ENCODE data around the gene UBE2N.
"Not testable (repeated sequence)": the region's sequence is repeated elsewhere in the genome, so short reads cannot be mapped to it uniquely, and the experiment has no call there.

The UBE2N gene

DNA sequence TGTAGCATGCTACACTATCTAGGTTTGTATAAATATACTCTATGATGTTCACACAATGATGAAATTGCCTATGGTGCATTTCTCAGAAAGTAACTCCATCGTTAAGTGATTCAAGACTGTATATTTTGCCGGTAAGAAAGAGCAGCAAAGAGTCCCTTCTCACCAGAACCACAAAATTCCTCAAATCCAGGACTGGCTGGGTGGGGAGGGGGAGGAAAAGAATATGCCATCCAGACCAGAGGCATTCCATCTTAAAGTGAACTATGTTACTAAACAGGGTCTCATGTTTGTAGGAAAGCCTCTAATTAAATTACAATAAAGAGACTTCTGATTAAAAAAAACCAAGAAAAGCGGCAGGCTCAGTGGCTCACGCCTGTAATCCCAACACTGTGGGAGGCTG lies 11.5 kb downstream of the UBE2N start:
- H3K27ac Mint-ChIP-seq = no peak overlapping the region
- DNase-seq (no peak), ATAC-seq (no peak)
- H3K4me3 Mint-ChIP-seq = no peak overlapping the region
- H3K27me3 Mint-ChIP-seq = no peaks in the 10 kb centered on the region
- H3K36me3 Mint-ChIP-seq (ENCODE audit: low read depth) = peaks cover 21% of the 10 kb centered on the region
- no peaks in the 10 kb centered on the region for H3K9me3 Mint-ChIP-seq
- peaks cover 87% of the 10 kb centered on the region for H3K4me1 Mint-ChIP-seq

DNA sequence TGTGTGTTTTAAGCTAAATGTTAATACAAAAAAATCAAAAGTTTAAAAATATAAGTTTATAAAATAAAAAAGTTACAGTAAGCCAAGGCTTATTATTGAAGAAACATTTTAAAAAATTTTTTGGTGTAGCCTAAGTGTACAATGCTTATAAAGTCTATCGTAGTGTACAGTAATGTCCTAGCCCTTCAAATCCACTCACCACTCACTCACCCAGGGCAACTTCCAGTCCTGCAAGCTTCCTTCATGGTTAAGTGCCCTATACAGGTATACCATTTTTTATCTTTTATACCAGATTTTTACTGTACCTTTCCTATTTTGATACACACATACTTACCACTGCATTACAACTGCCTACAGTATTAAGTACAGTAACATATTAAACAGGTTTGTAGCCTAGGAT lies 11.9 kb downstream of the UBE2N start:
- Mint-ChIP-seq H3K4me1 (peaks cover 87% of the 10 kb centered on the region), H3K9me3 (no peaks in the 10 kb centered on the region), H3K36me3 (ENCODE audit: low read depth) (peaks cover 21% of the 10 kb centered on the region), H3K27me3 (no peaks in the 10 kb centered on the region), H3K4me3 (no peak overlapping the region), H3K27ac (no peak overlapping the region)
- no peak for ATAC-seq
- DNase-seq = no peak

DNA sequence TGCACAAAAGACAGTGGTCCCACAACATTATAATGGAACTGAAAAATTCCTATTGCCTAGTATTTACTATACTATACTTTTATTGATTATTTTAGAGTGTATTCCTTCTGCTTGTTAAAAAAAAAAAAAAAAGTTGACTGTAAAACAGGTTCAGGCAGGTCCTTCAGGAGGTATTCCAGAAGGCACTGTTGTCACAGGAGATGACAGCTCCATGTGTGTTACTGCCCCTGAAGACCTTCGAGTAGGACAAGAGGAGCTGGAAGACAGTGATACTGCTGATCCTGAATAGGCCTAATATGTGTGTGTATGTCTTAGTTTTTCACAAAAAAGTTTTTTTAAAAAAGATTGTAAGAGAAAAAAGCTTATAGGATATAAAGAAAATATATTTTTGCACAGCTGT lies 12.3 kb downstream of the UBE2N start:
- Mint-ChIP-seq H3K27ac (no peak overlapping the region), H3K9me3 (no peaks in the 10 kb centered on the region), H3K27me3 (no peaks in the 10 kb centered on the region), H3K4me3 (no peak overlapping the region), H3K36me3 (ENCODE audit: low read depth) (peaks cover 21% of the 10 kb centered on the region), H3K4me1 (peaks cover 89% of the 10 kb centered on the region)
- DNase-seq (no peak), ATAC-seq (no peak)

DNA sequence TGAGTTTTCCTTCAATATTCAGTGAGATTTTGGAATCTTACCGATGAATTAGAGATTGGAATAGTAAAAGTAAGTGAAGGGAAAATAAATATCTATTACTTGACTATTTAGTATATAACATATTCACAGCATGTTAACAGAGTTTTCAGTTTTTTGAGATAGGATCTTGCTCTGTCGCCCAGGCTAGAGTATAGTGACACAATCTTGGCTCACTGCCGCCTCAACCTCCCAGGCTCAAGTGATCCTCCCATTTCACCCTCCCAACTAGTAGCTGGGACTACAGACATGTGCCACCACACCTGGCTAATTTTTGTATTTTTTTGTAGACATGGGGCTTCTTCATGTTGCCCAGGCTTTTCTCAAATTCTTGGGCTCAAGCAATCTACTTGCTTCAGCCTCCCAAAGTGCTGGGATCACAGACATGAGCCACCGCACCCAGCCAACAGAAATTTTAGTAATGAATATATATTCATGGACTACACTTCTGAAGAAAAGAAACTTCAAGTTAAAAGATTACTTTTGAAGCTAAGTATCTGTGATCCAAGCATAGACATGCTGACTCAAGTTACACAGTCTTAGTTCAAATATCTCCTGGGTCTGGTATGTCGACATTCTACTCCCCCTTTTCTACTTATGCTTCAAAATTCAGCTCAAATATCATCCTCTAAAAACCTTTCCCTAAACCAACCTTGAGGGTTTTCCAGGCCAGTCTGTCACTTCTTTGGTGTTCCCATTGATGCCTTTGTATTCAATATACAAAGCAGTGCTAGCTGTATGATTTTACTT lies 13.8 kb downstream of the UBE2N start:
- no peak overlapping the region for H3K4me3 Mint-ChIP-seq
- DNase-seq (no peak), ATAC-seq (no peak)
- no peak overlapping the region for H3K27ac Mint-ChIP-seq
- H3K9me3 Mint-ChIP-seq = no peaks in the 10 kb centered on the region
- H3K27me3 Mint-ChIP-seq = no peaks in the 10 kb centered on the region
- peaks cover 89% of the 10 kb centered on the region for H3K4me1 Mint-ChIP-seq
- peaks cover 18% of the 10 kb centered on the region for H3K36me3 Mint-ChIP-seq (ENCODE audit: low read depth)

DNA sequence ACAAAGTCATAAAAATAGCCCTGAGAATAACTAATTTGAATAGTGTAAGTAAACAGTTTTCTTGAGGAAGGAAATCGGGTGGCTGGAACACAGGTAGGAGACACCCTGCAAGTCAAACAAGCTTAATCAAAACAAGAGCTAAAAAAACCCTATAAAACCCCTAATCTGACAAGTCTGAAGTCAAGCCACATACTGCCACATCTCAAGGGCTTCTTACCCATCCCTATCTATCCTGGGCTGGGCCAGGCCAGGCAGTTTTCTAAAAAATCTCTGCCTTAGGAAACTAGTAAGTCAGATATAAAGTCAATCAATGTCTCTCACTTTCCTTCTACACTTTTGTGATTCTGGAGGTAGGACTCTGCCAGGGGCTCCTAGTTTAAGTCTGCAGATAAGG lies 15.3 kb downstream of the UBE2N start:
- Mint-ChIP-seq H3K27me3 (no peaks in the 10 kb centered on the region), H3K36me3 (ENCODE audit: low read depth) (peaks cover 17% of the 10 kb centered on the region), H3K9me3 (no peaks in the 10 kb centered on the region), H3K4me3 (no peak overlapping the region), H3K4me1 (peaks cover 92% of the 10 kb centered on the region), H3K27ac (peak overlapping the region; percentile 51)
- peak; percentile 37 for ATAC-seq
- DNase-seq = no peak

DNA sequence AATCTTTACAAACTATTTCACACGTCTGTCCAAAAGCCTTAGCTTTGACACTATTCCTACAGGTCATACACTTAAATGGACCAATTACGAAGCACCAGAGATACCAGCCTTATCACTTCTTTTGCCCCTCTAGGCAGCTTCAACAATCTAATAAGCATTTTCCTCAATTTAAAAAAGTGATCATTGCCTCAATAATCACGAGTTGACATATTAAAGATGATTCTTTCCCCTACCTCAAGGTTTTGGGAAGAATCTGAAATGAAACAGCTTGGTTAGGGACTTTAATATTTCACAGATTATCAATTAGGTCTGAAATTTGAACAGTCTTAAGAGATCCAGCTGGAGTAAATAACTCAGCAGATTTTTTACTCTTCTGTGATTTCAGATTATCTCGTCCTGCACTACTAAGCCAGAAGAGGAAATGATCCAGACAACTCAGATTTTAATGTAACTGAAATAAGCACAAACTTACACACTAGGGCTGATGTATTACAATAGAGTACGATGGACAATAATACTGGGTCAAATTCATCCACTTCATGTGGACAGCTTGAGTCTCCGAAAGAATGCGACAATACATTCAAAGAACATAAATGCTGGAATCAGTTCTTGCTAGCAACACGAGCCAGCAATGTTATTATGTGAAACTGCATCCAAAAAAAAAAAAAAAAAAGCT lies 15.9 kb downstream of the UBE2N start:
- H3K27ac Mint-ChIP-seq = peak overlapping the region; percentile 51
- no peak for ATAC-seq

DNA sequence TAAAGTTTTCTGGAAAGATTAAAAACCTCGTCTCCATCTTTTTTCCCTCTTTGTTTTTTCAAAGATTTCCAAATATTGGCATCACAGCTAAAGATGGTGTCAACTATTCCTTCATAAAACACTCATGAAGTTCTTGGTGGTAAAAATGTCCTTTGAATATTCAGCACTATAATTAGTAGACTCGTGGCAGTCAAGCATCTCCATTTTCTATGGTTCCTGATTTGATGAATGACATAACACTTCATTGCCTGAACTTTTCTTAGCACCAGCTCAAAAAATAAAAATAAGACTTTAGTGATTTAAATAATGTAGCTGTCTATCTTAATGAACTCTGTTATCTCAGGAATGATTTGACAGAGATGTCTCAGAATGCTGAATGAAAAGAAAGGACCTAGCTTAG lies 19.7 kb downstream of the UBE2N start:
- H3K27ac Mint-ChIP-seq = peak overlapping the region; percentile 48

More for the DNA sequence above, 15.9 kb downstream of the UBE2N start:
- Mint-ChIP-seq H3K9me3 (no peaks in the 10 kb centered on the region), H3K36me3 (ENCODE audit: low read depth) (peaks cover 14% of the 10 kb centered on the region), H3K4me3 (no peak overlapping the region), H3K4me1 (peaks cover 93% of the 10 kb centered on the region), H3K27me3 (no peaks in the 10 kb centered on the region)
- no peak for DNase-seq

DNA sequence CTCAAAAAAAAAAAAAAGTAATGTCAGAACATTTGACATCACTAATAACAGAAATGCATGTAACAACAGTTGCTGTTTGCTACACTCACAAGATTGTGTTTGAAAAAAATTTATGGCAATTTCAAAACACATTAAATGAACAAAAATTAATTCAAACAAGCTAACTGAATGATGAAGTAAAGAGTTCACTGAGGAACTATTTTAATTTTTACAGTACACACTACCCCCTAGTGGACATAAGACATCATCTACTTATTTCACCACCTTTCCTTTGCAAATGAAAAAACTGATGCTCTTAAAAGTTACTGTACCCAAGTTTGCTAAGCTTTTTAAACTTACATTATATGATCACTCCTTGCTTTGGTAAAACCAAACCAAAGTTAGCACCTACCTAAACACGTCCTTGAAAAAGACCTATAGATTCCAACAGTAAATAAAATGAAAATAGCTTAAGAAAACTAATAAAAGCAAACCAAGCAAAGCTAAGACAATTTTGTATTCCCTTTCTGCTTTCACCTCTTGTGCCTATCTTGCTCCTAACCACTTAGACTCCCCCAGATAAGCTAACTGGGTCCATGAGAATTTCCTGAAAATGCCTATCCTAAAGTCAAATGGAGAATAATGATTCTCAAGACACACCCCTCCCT lies 22.2 kb downstream of the UBE2N start:
- H3K9me3 Mint-ChIP-seq = no peaks in the 10 kb centered on the region
- no peak overlapping the region for H3K27ac Mint-ChIP-seq
- H3K36me3 Mint-ChIP-seq (ENCODE audit: low read depth) = peaks cover 11% of the 10 kb centered on the region
- ATAC-seq = no peak
- no peaks in the 10 kb centered on the region for H3K27me3 Mint-ChIP-seq
- peaks cover 93% of the 10 kb centered on the region for H3K4me1 Mint-ChIP-seq
- H3K4me3 Mint-ChIP-seq = no peak overlapping the region
- DNase-seq = no peak

More for the DNA sequence above, 19.7 kb downstream of the UBE2N start:
- Mint-ChIP-seq H3K9me3 (no peaks in the 10 kb centered on the region), H3K27me3 (no peaks in the 10 kb centered on the region), H3K4me1 (peaks cover 93% of the 10 kb centered on the region), H3K36me3 (ENCODE audit: low read depth) (peaks cover 6% of the 10 kb centered on the region), H3K4me3 (no peak overlapping the region)
- no peak for DNase-seq
- no peak for ATAC-seq

DNA sequence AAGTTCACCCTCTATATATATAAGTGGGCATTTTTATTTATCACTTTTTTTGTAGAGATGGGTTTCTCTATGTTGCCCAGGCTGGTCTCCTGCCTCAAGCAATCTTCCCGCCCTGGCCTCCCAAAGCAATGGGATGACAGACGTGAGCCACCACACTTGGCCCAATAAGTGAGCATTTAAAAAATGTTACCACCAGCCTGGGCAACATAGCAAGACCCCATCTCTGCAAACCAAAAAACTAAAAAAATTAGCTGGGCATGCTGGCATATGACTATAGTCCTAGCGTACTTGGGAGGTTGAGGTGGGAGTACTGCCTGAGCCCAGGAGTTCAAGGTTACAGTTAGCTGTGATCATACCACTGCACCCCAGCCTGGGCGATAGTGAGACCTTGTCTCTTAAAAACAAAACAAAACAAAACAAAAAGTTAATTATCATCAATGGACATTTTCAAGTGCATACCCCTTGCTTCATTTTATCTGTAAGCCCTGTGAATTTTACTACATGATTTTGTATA lies 23.7 kb downstream of the UBE2N start:
- peaks cover 90% of the 10 kb centered on the region for H3K4me1 Mint-ChIP-seq
- no peaks in the 10 kb centered on the region for H3K9me3 Mint-ChIP-seq
- H3K27me3 Mint-ChIP-seq = no peaks in the 10 kb centered on the region
- ATAC-seq (no peak), DNase-seq (no peak)
- H3K27ac Mint-ChIP-seq = peak overlapping the region; percentile 41
- H3K36me3 Mint-ChIP-seq (ENCODE audit: low read depth) = peaks cover 21% of the 10 kb centered on the region
- H3K4me3 Mint-ChIP-seq = no peak overlapping the region

DNA sequence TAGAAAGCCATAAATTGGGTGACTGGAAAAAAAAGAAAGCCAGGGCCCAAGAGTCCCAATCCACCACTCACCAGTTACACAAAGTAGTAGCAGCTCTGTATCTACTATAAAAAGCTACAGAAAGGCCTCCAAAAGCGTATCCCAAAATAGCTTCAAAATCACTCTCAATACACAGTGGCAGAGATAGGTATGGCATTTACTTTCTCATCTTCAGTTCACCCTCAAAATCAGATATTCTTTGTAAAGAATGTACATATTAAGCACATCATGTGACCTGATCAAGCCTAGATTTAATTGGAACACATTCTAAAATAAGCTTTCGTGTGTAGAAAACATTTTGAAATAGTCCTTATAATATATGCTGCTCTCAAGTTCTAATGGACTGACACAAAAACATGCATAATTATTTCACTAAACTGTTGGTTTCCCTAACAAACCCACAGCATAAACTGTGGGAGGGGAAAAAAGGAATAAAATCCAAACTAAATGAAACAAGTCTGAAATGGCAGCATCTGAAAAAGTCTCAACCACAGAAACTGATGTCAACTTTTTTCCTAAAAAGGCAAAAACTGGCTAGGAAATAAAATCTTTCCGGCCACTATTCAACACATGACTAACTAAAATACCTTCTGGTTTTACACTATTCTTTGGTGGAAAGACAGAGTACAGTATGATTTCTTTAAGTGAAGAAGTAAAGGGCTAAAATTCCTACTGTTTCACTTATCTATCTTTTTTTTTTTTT lies 25.9 kb downstream of the UBE2N start:
- H3K4me1 Mint-ChIP-seq = peaks cover 87% of the 10 kb centered on the region
- ATAC-seq (peak; percentile 77), DNase-seq (no peak)
- H3K4me3 Mint-ChIP-seq = peak overlapping the region; percentile 63
- H3K27me3 Mint-ChIP-seq = no peaks in the 10 kb centered on the region
- H3K9me3 Mint-ChIP-seq = no peaks in the 10 kb centered on the region
- peaks cover 32% of the 10 kb centered on the region for H3K36me3 Mint-ChIP-seq (ENCODE audit: low read depth)
- peak overlapping the region; percentile 92 for H3K27ac Mint-ChIP-seq

DNA sequence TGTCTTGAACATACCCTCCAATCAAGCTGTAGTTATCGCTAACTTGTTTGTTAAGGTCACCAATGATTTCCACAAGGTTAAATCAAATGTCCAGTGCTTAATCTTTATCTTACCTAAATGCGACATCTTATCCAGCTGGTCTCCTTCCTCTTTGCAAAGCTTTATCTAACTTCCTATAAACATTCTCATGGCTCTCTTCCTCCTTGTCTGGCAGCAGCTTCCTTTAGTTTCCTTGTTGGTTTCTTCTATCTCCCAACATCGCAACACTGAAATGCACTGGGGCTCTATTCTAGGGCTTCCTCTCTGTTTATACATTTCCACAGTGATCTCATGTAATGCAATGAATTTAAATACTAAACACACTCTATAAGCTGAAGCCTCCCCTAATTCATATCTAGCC lies 28.7 kb downstream of the UBE2N start:
- Mint-ChIP-seq H3K27ac (peak overlapping the region; percentile 67), H3K27me3 (no peaks in the 10 kb centered on the region), H3K9me3 (no peaks in the 10 kb centered on the region), H3K36me3 (ENCODE audit: low read depth) (peaks cover 55% of the 10 kb centered on the region), H3K4me1 (peaks cover 86% of the 10 kb centered on the region), H3K4me3 (no peak overlapping the region)
- DNase-seq (no peak), ATAC-seq (no peak)

DNA sequence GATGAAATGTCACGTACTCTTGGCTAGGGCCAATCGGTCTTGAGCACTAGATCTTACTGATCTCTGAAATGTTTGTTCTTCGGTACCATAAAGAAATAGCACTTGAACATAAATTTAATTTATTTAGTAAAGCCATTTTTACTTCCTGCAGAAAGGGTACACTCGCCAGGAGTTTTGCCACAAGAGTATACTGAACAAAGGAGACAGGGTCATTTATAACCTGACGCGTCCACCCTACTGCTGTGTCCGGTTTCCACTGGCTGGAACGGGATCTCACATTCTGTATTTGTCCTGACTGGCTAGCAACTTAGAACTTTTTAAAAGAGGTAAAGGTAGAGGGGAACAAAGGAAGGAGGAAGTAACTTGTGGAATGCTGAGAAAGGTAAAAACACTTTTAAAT lies 29.4 kb downstream of the UBE2N start:
- Mint-ChIP-seq H3K27ac (peak overlapping the region; percentile 64), H3K4me1 (peaks cover 88% of the 10 kb centered on the region), H3K36me3 (ENCODE audit: low read depth) (peaks cover 61% of the 10 kb centered on the region)
- H3K4me3 Mint-ChIP-seq, DNase-seq, H3K27me3 Mint-ChIP-seq, ATAC-seq, H3K9me3 Mint-ChIP-seq: not testable (repeated sequence)

DNA sequence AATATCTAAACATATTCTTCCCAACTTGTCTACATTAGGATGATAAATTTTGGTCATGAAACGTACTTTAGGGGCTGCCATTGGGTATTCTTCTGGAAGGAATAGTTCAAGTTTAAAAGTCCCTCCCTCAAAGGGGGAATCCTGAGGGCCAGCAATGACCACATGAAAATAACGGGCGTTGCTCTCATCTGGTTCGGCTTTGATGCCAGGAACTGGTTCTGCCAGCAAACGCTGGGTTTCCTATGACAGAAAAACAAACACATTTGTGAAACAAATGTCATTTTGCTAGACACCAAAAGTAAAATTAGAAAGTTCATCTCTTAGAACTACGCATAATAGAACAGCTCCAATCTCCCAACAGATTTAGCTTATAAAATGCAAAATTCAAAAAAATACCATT lies 30.7 kb downstream of the UBE2N start:
- peak overlapping the region; percentile 37 for H3K27ac Mint-ChIP-seq
- not testable (repeated sequence) for H3K9me3 Mint-ChIP-seq, H3K27me3 Mint-ChIP-seq, H3K4me3 Mint-ChIP-seq, DNase-seq, ATAC-seq
- peaks cover 74% of the 10 kb centered on the region for H3K4me1 Mint-ChIP-seq
- H3K36me3 Mint-ChIP-seq (ENCODE audit: low read depth) = peaks cover 64% of the 10 kb centered on the region
